ENCODE measurements around the gene SCN7A.

The SCN7A gene

DNA sequence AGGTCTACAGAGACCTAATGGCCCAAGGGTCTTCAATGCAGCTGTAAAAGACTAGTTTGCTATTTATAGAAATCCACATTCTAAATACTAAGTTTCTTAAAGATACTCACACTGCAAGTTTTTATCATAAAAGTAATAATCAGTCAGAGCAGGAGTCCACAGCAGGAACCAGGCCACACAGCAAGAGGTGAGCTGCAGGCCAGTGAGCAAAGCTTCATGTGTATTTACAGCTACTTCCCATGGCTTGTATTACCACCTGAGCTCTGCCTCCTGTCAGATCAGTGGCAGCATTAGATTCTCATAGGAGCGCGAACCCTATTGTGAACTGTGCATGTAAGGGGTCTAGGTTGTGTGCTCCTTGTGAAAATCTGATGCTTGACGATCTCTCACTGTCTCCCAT lies 111.6 kb downstream of the SCN7A start:
- no peak overlapping the region for H3K4me3 ChIP-seq (ENCODE audit: low read depth, low read length)
- TF ChIP-seq, protein P1, sequence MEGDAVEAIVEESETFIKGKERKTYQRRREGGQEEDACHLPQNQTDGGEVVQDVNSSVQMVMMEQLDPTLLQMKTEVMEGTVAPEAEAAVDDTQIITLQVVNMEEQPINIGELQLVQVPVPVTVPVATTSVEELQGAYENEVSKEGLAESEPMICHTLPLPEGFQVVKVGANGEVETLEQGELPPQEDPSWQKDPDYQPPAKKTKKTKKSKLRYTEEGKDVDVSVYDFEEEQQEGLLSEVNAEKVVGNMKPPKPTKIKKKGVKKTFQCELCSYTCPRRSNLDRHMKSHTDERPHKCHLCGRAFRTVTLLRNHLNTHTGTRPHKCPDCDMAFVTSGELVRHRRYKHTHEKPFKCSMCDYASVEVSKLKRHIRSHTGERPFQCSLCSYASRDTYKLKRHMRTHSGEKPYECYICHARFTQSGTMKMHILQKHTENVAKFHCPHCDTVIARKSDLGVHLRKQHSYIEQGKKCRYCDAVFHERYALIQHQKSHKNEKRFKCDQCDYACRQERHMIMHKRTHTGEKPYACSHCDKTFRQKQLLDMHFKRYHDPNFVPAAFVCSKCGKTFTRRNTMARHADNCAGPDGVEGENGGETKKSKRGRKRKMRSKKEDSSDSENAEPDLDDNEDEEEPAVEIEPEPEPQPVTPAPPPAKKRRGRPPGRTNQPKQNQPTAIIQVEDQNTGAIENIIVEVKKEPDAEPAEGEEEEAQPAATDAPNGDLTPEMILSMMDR (IDR thresholded peaks at IDR 0.05; ENCODE audit: borderline replicate concordance, insufficient read depth, low read depth, low read length) = no peak

DNA sequence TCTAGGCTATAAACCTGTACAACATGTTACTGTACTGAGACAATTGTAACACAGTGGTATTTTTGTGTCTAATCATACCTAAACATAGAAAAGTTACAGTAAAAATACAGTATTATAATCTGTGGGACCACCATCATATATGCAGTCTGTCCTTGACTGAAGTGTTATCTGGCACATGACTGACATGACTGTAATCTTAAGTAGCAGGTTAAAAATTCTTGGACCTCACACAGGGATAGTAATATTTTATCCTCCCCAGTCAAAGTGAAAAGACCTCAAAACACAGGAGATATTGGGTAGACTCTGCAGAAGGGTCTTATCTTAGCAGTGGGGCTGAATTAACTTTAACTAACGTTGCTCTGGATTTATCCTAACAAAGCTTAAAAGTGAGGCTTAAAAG lies 113.4 kb downstream of the SCN7A start:
- TF ChIP-seq, protein P1 (IDR thresholded peaks at IDR 0.05; ENCODE audit: borderline replicate concordance, insufficient read depth, low read depth, low read length) = no peak
- H3K4me3 ChIP-seq (ENCODE audit: low read depth, low read length) = no peak overlapping the region

DNA sequence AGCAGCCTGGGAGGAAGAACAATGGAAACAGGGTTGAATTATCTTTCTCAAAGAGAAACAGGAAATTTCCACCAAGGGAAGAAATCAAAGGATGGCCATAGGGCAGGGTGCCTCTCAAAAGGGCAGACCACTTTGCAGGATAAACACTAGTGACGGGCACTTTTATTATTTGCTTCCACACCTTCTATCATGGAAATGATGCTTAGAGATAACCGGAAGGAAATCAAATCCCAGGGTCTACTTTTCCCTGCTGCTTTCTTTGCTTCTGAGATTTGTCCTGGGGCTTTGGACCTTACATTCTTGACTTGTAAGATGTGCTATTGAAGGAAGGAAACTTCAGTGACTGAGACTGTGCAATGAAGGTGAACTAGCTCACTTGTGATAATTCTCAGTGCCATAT lies 117.2 kb downstream of the SCN7A start:
- TF ChIP-seq, protein P1 (IDR thresholded peaks at IDR 0.05; ENCODE audit: borderline replicate concordance, insufficient read depth, low read depth, low read length) = no peak
- H3K4me3 ChIP-seq (ENCODE audit: low read depth, low read length) = no peak overlapping the region

DNA sequence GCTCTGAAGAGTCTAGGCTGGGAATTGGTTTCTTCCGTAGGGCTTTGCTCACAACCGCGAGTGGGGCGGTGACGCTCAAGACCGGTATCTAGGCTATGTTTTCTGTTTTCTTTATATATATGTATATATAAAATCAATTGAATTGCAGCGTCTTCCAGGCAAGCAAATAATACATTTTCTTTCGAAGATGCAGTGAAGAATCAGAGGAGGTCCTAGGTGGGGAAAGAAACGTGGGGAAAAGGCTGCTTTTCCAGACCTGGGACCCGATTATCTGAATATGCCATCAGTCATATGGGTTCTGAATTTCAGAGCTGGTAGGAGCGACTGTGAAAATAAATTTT lies 117.6 kb downstream of the SCN7A start:
- no peak overlapping the region for H3K4me3 ChIP-seq (ENCODE audit: low read depth, low read length)
- TF ChIP-seq, protein P1 (IDR thresholded peaks at IDR 0.05; ENCODE audit: borderline replicate concordance, insufficient read depth, low read depth, low read length) = no peak

DNA sequence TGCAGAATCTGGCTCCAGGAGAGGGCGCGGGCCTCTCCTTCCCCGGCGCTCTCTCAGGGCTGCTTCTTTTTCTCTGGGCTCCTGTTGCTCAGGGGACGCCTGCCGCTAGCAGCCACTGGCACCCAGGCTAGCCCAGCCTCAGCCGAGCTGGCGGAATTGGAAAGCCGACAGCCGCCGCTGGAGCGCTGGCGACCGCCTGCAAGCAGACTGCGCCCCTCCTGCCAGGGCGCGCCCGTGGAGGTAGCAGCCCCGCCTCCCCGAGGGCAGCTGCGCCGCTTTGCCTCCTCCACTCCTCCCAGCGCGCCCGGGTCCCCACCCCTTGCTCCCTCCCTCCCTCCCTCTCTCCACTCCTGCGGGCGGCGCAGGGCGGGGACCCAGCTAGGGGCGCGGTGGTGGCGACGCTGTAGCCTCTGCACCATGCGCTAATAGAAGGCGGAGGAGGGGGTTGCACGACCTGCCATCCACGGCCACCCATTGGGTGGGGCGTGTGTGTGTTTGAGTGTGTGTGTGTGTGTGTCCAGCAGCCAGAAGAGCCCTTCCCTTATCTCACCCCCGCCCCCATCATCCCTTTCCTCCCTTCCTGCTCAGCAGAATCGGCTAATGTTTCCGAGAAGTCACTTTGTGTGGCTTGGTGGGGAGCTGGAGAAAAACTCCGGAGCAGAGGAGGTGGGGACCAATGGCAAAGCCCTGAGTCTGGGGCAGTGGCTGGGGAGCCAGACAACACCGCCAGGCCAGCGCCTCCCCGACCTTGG lies 118.1 kb downstream of the SCN7A start, which contains the start of gene SCN9A:
Gene SCN9A, minus strand, starts transcription at position 209 of the 752 bp plus-strand sequence. CDS start 64,188 bp downstream, outside the sequence.
- TF ChIP-seq, protein P1 (IDR thresholded peaks at IDR 0.05; ENCODE audit: borderline replicate concordance, insufficient read depth, low read depth, low read length) = no peak
- H3K4me3 ChIP-seq (ENCODE audit: low read depth, low read length) = no peak within 1 kb of the TSS

DNA sequence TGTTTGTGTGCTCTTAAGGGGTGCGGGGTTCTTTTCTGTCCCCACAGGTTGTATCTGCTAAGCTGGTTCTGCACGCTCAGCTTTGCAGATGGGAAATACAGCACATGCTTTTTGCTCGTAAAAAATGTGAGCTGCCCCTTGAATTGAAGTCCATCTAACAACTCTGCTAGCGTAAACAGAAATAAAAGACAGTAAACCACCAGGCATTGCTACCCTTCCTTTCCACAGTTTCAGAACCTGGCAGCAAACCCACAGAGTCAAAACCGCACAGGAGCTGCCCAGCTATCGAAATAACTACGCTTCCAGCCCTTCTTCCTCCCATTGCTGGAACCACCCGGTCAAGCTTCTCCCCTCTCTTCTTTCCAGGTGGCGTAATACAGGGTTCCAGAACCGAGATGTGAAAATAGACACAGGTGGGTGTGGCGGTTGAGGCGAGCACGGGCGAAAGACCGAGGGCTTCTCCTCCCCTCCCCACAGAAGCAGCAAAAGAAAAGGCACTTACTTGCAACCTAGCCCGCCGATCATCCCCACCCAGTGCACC lies 118.8 kb downstream of the SCN7A start:
- TF ChIP-seq, protein P1 (IDR thresholded peaks at IDR 0.05; ENCODE audit: borderline replicate concordance, insufficient read depth, low read depth, low read length) = no peak
- no peak overlapping the region for H3K4me3 ChIP-seq (ENCODE audit: low read depth, low read length)

DNA sequence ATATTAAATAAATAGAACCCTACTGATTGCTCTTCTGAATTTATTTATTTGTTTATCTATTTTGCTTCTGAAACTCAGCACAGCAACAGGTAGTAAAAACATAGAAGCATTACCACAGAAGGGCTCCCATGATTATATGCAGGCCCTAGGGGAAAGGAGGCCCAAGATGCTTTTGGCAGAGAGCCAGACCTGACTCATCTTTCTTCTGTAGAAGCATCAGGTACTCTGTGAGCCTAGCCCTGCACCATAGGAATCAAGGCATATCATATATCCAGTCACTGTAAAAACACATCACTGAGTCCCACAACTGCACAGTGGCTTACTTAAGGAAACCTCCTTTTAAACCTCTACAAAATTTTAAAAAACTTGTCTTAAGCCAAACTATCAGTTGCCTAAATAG lies 120.1 kb downstream of the SCN7A start:
- TF ChIP-seq, protein P1 (IDR thresholded peaks at IDR 0.05; ENCODE audit: borderline replicate concordance, insufficient read depth, low read depth, low read length) = no peak
- no peak overlapping the region for H3K4me3 ChIP-seq (ENCODE audit: low read depth, low read length)
